A549 (cell line): ENCODE measurements around the gene IRX2. TPM values are rescaled to one million over a fixed set of nuclear protein-coding genes. Genes with fewer than 3 reads are reported as not detected.

ENCODE experiments used
- ATAC-seq, 2 experiments: fragments of 200-7000 bp in 1 of 2; fragments of >200 bp in 1 of 2; cut with Nextera tagmentation in 1 of 2; cut with Tn5 transposase in 1 of 2; 3 replicates each; pipeline versions ENCODE4 v1.8.0 to v1.9.1; 2018 to 2020; ENCODE audit warnings: mild to moderate bottlenecking in 1 of 2, moderate library complexity in 1 of 2
- CTCF ChIA-PET: fragments of 300-600 bp; sonication (Branson Sonifier 250); formaldehyde crosslinking; extraction: SDS; loops from one replicate; lab custom pipeline; 2021; ENCODE audit warnings: antibody characterized with exemption, inconsistent platforms; lab: Yijun Ruan, JAX
- POLR2A ChIA-PET: fragments of 350-600 bp; formaldehyde crosslinking; extraction: SDS; loops from one replicate; lab custom pipeline; 2021; ENCODE audit warnings: antibody characterized with exemption, inconsistent platforms; lab: Yijun Ruan, JAX
- DNase-seq, 2 experiments: peaks; one replicate each; pipeline versions ENCODE4 v3.0.0 to v3.0.0-alpha.2; 2011 to 2016; ENCODE audit warnings: low read depth in 1 of 2, low spot score in 1 of 2
- FAIRE-seq: peaks from 2 replicates; lab custom pipeline; 2011; peaks lifted over from hg19 to GRCh38; lab: Jason Lieb, UNC
- H3K27ac ChIP-seq, 2 experiments: fragments of >200 bp; sonication (Bioruptor Twin); formaldehyde crosslinking; 3 replicates each; pipeline ENCODE4 v1.5.1; 2016 to 2017
- H3K4me1 ChIP-seq: fragments of >200 bp; sonication (Bioruptor Twin); formaldehyde crosslinking; 3 replicates; pipeline ENCODE4 v1.6.1; 2016
- H3K4me2 ChIP-seq: fragments of >200 bp; sonication (Bioruptor Twin); formaldehyde crosslinking; 3 replicates; pipeline ENCODE4 v1.6.1; 2016
- H3K4me3 ChIP-seq: fragments of >200 bp; sonication (Bioruptor Twin); formaldehyde crosslinking; 3 replicates; pipeline ENCODE4 v1.5.1; 2016
- H3K9me3 ChIP-seq: fragments of >200 bp; sonication (Bioruptor Twin); formaldehyde crosslinking; 3 replicates; pipeline ENCODE4 v1.6.1; 2016
- BHLHE40 ChIP-seq: IDR thresholded peaks from 2 replicates; pipeline ENCODE4 v1.6.1; 2012; ENCODE audit warnings: low read depth, low read length, inconsistent platforms
- CBX2 ChIP-seq: fragments of 200-600 bp; sonication (generic); IDR thresholded peaks from 2 replicates; pipeline ENCODE4 v1.6.1; 2016; ENCODE audit warnings: low read depth, mild to moderate bottlenecking, borderline replicate concordance
- CBX8 ChIP-seq: fragments of 200-600 bp; sonication (generic); IDR thresholded peaks from 2 replicates; pipeline ENCODE4 v1.6.1; 2016
- CEBPB ChIP-seq, 2 experiments: fragments of >200 bp in 1 of 2; sonication (Bioruptor Twin) in 1 of 2; formaldehyde crosslinking in 1 of 2; IDR thresholded peaks; 2 replicates each; pipeline ENCODE4 v1.6.1; 2012 to 2016
- CHD2 ChIP-seq: fragments of 150-350 bp; IDR thresholded peaks from 2 replicates; pipeline ENCODE4 v1.6.1; 2014; ENCODE audit warnings: low read length; ENCODE audit not compliant: partially characterized antibody
- CHD4 ChIP-seq: fragments of 200-600 bp; sonication (generic); IDR thresholded peaks from 2 replicates; pipeline ENCODE4 v1.6.1; 2016; ENCODE audit warnings: antibody characterized with exemption, mild to moderate bottlenecking, borderline replicate concordance
- CTCF ChIP-seq: fragments of >200 bp; sonication (Bioruptor Twin); formaldehyde crosslinking; IDR thresholded peaks from 3 replicates; pipeline ENCODE4 v1.5.1; 2016
- E2F6 ChIP-seq: IDR thresholded peaks from 2 replicates; pipeline ENCODE4 v1.6.1; 2012; ENCODE audit warnings: low read depth, borderline replicate concordance
- EHF ChIP-seq: fragments of 250-450 bp; sonication (Bioruptor Pico); IDR thresholded peaks from 2 replicates; pipeline ENCODE4 v1.5.0; 2020; ENCODE audit warnings: mild to moderate bottlenecking
- ELK1 ChIP-seq: fragments of 150-350 bp; IDR thresholded peaks from 2 replicates; pipeline ENCODE4 v1.6.1; 2014; ENCODE audit warnings: low read depth, mild to moderate bottlenecking, low read length
- ESRRA ChIP-seq: fragments of 150-350 bp; IDR thresholded peaks from 2 replicates; pipeline ENCODE4 v1.6.1; 2014; ENCODE audit warnings: mild to moderate bottlenecking, low read length, borderline replicate concordance
- FOSB ChIP-seq: fragments of 250-450 bp; sonication (Bioruptor Pico); IDR thresholded peaks from 2 replicates; pipeline ENCODE4 v1.5.0; 2020; ENCODE audit warnings: mild to moderate bottlenecking, moderate library complexity
- FOXS1 ChIP-seq: fragments of 250-450 bp; sonication (Bioruptor Pico); IDR thresholded peaks from 2 replicates; pipeline ENCODE4 v1.5.0; 2020; ENCODE audit warnings: mild to moderate bottlenecking, moderate library complexity
- HDAC2 ChIP-seq: fragments of 200-600 bp; sonication (generic); IDR thresholded peaks from 2 replicates; pipeline ENCODE4 v1.6.1; 2016
- HOXB13 ChIP-seq: fragments of 250-450 bp; sonication (Bioruptor Pico); IDR thresholded peaks from 2 replicates; pipeline ENCODE4 v1.5.0; 2020; ENCODE audit warnings: low read depth, mild to moderate bottlenecking, moderate library complexity
- MAFK ChIP-seq: fragments of 450-650 bp; IDR thresholded peaks from 2 replicates; pipeline ENCODE4 v1.6.1; 2014; ENCODE audit not compliant: partially characterized antibody
- MYC ChIP-seq: IDR thresholded peaks from 2 replicates; pipeline ENCODE4 v1.6.1; 2012; ENCODE audit warnings: mild to moderate bottlenecking, inconsistent platforms, low read length, improper control_type of control experiment, borderline replicate concordance
- POLR2A ChIP-seq: IDR thresholded peaks from 2 replicates; pipeline ENCODE4 v1.6.1; 2012; ENCODE audit warnings: mild to moderate bottlenecking, low read length
- RAD21 ChIP-seq, 2 experiments: fragments of >200 bp in 1 of 2; sonication (Bioruptor Twin) in 1 of 2; formaldehyde crosslinking in 1 of 2; IDR thresholded peaks in 1 of 2; conservative IDR thresholded peaks in 1 of 2; 2 replicates in 1 of 2; 3 replicates in 1 of 2; pipeline ENCODE4 v1.6.1; 2012 to 2018; ENCODE audit warnings: inconsistent platforms in 1 of 2
- RARB ChIP-seq: fragments of 250-450 bp; sonication (Bioruptor Pico); IDR thresholded peaks from 2 replicates; pipeline ENCODE4 v1.8.0; 2021; ENCODE audit warnings: mild to moderate bottlenecking, moderate library complexity
- RCOR1 ChIP-seq: fragments of 150-350 bp; IDR thresholded peaks from 2 replicates; pipeline ENCODE4 v1.6.1; 2014; ENCODE audit warnings: antibody characterized with exemption, low read length, low read depth
- SREBF2 ChIP-seq: fragments of 450-650 bp; IDR thresholded peaks from 2 replicates; pipeline ENCODE4 v1.6.1; 2014; ENCODE audit warnings: mild to moderate bottlenecking, moderate library complexity
- TFCP2L1 ChIP-seq: fragments of 250-450 bp; sonication (Bioruptor Pico); IDR thresholded peaks from 2 replicates; pipeline ENCODE4 v1.5.0; 2021; ENCODE audit warnings: mild to moderate bottlenecking
- TP53 ChIP-seq: fragments of 250-450 bp; sonication (Bioruptor Pico); IDR thresholded peaks from 2 replicates; pipeline ENCODE4 v1.5.0; 2021; ENCODE audit warnings: mild to moderate bottlenecking, moderate library complexity
- ZNF302 ChIP-seq: fragments of 250-450 bp; sonication (Bioruptor Pico); IDR thresholded peaks from 2 replicates; pipeline ENCODE4 v1.9.0; 2021; ENCODE audit warnings: inconsistent platforms, mild to moderate bottlenecking, moderate library complexity
- ZSCAN20 ChIP-seq: fragments of 250-450 bp; sonication (Bioruptor Pico); IDR thresholded peaks from 2 replicates; pipeline ENCODE4 v1.8.0; 2022; ENCODE audit warnings: mild to moderate bottlenecking, moderate library complexity
- WGBS: methylation state at CpG from one replicate; pipeline ENCODE4 v1.1.6; 2017; ENCODE audit errors: missing lambda C conversion rate; 5-methylcytosine and 5-hydroxymethylcytosine counted together
- polyA plus RNA-seq, 4 experiments: library from polyadenylated mRNA; depleted of rRNA in 3 of 4; stranded (reverse); fragments of >200 nt; fragmentation: RNase III in 1 of 4; extraction: RNeasy Plus Mini Kit Qiagen cat#74134 plus additional on column Dnase treatment in 1 of 4; gene quantifications; 2 replicates in 3 of 4; 3 replicates in 1 of 4; pipeline ENCODE4 v1.2.3, GENCODE V29; 2011 to 2017
- TF ChIP-seq, protein P1 (sequence below): fragments of 250-450 bp; sonication (Bioruptor Pico); IDR thresholded peaks from 2 replicates; pipeline ENCODE4 v1.5.0; 2021; ENCODE audit warnings: mild to moderate bottlenecking, moderate library complexity, borderline replicate concordance

Gene IRX2
- polyA plus RNA-seq, 2 of the 4 experiments (the other 2 are of a cell fraction) = 0.30 to 0.67 TPM

DNA sequence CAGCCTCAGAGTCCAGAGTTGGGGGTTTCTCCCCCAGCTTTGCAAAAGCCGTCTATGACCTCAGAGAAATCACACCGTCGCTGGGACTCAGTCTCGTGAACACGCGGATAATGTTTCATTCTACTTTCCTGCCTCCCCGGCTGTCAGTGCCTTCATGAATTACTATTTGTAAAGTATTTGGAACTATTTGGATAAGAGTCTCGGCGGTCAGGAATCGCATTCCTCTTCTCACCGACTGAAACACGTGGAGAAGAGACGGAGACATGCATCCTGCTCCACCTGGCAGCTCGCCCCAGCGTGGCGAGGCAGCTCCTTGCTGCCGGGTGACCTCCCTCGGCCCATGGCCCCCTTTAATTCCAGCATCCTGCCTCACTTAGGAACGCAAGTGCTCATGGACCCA is 23.9 kb downstream of the IRX2 start (continued):
- TF ChIP-seq ESRRA (no peak), FOSB (CRISPR knock-in tag) (no peak), TFCP2L1 (no peak), SREBF2 (no peak)
- TF ChIP-seq, all 56 proteins: peak for 0

GRCh38 chr5:2725980-2726765 is 25.3 kb downstream of the IRX2 start:
- ATAC-seq (no peak), FAIRE-seq (no peak)
- H3K4me1 ChIP-seq = no peaks in the 10 kb centered on the region
- POLR2A ChIA-PET = no interaction called here
- no peak for TF ChIP-seq ZSCAN20
- TF ChIP-seq, all 56 proteins: peak for 0
- no peak overlapping the region for H3K4me2 ChIP-seq
- no peak overlapping the region for H3K4me3 ChIP-seq
- no peak for DNase-seq
- WGBS = 40% methylated on average over 23 of the region's 23 CpGs
- no peak overlapping the region for H3K27ac ChIP-seq
- no peaks in the 10 kb centered on the region for H3K9me3 ChIP-seq
- CTCF ChIA-PET = no interaction called here

GRCh38 chr5:2724831-2725230 is 26.6 kb downstream of the IRX2 start:
- H3K27ac ChIP-seq = no peak overlapping the region
- FAIRE-seq (no peak), DNase-seq (no peak), ATAC-seq (no peak)
- TF ChIP-seq RARB (CRISPR knock-in tag) (no peak), BHLHE40 (no peak), MYC (no peak), TP53 (CRISPR knock-in tag) (no peak), MAFK (no peak), HOXB13 (CRISPR knock-in tag) (no peak), CHD4 (no peak), ZNF302 (CRISPR knock-in tag) (no peak), CHD2 (no peak)
- TF ChIP-seq, protein P1, sequence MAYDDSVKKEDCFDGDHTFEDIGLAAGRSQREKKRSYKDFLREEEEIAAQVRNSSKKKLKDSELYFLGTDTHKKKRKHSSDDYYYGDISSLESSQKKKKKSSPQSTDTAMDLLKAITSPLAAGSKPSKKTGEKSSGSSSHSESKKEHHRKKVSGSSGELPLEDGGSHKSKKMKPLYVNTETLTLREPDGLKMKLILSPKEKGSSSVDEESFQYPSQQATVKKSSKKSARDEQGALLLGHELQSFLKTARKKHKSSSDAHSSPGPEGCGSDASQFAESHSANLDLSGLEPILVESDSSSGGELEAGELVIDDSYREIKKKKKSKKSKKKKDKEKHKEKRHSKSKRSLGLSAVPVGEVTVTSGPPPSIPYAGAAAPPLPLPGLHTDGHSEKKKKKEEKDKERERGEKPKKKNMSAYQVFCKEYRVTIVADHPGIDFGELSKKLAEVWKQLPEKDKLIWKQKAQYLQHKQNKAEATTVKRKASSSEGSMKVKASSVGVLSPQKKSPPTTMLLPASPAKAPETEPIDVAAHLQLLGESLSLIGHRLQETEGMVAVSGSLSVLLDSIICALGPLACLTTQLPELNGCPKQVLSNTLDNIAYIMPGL (CRISPR knock-in tag) = no peak
- H3K4me3 ChIP-seq = no peak overlapping the region
- no peak overlapping the region for H3K4me2 ChIP-seq
- H3K4me1 ChIP-seq = no peaks in the 10 kb centered on the region
- no peaks in the 10 kb centered on the region for H3K9me3 ChIP-seq
- WGBS = 19% methylated on average over 5 of the region's 5 CpGs
- ChIA-PET CTCF (no interaction called here), POLR2A (no interaction called here)

GRCh38 chr5:2724031-2724581 is 27.4 kb downstream of the IRX2 start:
- no peak overlapping the region for H3K4me3 ChIP-seq
- no peak for ATAC-seq
- WGBS = 29% methylated on average over 12 of the region's 12 CpGs
- CTCF ChIA-PET = no interaction called here
- no peaks in the 10 kb centered on the region for H3K9me3 ChIP-seq
- POLR2A ChIA-PET = no interaction called here
- DNase-seq = no peak
- no peak overlapping the region for H3K27ac ChIP-seq
- FAIRE-seq = no peak
- no peak overlapping the region for H3K4me2 ChIP-seq
- H3K4me1 ChIP-seq = no peaks in the 10 kb centered on the region
- TF ChIP-seq HDAC2 (no peak), ZSCAN20 (no peak), RARB (CRISPR knock-in tag) (no peak), E2F6 (no peak), CBX2 (no peak), CEBPB (IDR thresholded peaks at IDR 0.05) (no peak), RAD21 (conservative IDR thresholded peaks at IDR 0.05 in 1 of 2, IDR thresholded peaks at IDR 0.05 in 1 of 2) (no peak), CBX8 (no peak), POLR2A (no peak), ESRRA (no peak), EHF (no peak), FOXS1 (CRISPR knock-in tag) (no peak), SREBF2 (no peak), CTCF (no peak), RCOR1 (no peak), ELK1 (no peak)
